HCT116 (cell line): ENCODE data around the gene GORAB. TPM values are rescaled to one million over a fixed set of nuclear protein-coding genes. Genes with fewer than 3 reads are reported as not detected.

Source experiments
- ATAC-seq: fragments of 200-7000 bp; cut with Tn5 transposase; 2 replicates; pipeline ENCODE4 v1.9.1; 2020; ENCODE audit warnings: mild to moderate bottlenecking, moderate library complexity
- BruUV-seq: library from RNA; stranded (reverse); fragments of 400-500 nt; replicated peaks from 2 replicates; lab custom pipeline; 2021; lab: Mats Ljungman, UMichigan
- CTCF ChIA-PET: fragments of 300-600 bp; sonication (Branson Sonifier 250); formaldehyde crosslinking; loops from one replicate; lab custom pipeline; 2021; ENCODE audit warnings: antibody characterized with exemption; lab: Charles Lee
- POLR2A ChIA-PET: fragments of 300-600, 350-600 bp; sonication (Branson Sonifier 250); formaldehyde crosslinking; loops from one replicate; lab custom pipeline; 2021; ENCODE audit warnings: antibody characterized with exemption; lab: Charles Lee
- RAD21 ChIA-PET, 2 experiments: fragments of 300-600 bp; sonication (Branson Sonifier 250); formaldehyde crosslinking; loops; one replicate each; lab custom pipeline; 2023; ENCODE audit warnings: low total read pairs in 2 of 2; ENCODE audit not compliant: uncharacterized antibody in 2 of 2, unreplicated experiment in 2 of 2, low non-redundant PET in 1 of 2; lab: Charles Lee
- DNase-seq: peaks from one replicate; pipeline ENCODE4 v3.0.0-alpha.2; 2010; ENCODE audit warnings: low read depth, low spot score
- H2AFZ ChIP-seq: fragments of 200-600 bp; shearing (Covaris generic), sonication (generic); 2 replicates; pipeline ENCODE4 v1.6.1; 2017; ENCODE audit warnings: low read depth, mixed run types, mixed read lengths, antibody characterized with exemption, low read length; ENCODE audit not compliant: poor library complexity, severe bottlenecking
- H3K27ac ChIP-seq: 2 replicates; pipeline ENCODE4 v1.5.1; 2012; ENCODE audit warnings: low read depth, low read length
- H3K27me3 ChIP-seq: fragments of 200-600 bp; sonication (generic); 2 replicates; pipeline ENCODE4 v1.6.1; 2016; ENCODE audit warnings: mixed run types, low read length, mixed read lengths; ENCODE audit not compliant: insufficient read depth
- H3K36me3 ChIP-seq, 2 experiments: fragments of 200-500 bp in 1 of 2; fragments of 200-600 bp in 1 of 2; sonication (Bioruptor generic) in 1 of 2; sonication (generic) in 1 of 2; 2 replicates each; pipeline versions ENCODE4 v1.5.1 to v1.6.1; 2014 to 2016; ENCODE audit warnings: low read length in 2 of 2, inconsistent platforms in 1 of 2, mixed read lengths in 1 of 2, mixed run types in 1 of 2; ENCODE audit not compliant: insufficient read depth in 2 of 2, control insufficient read depth in 1 of 2
- H3K4me1 ChIP-seq, 2 experiments: fragments of 200-600 bp in 1 of 2; sonication (generic) in 1 of 2; 2 replicates each; pipeline versions ENCODE4 v1.5.1 to v1.6.1; 2012 to 2017; ENCODE audit warnings: low read length in 2 of 2, inconsistent platforms in 1 of 2, mild to moderate bottlenecking in 1 of 2, mixed read lengths in 1 of 2, mixed run types in 1 of 2, moderate library complexity in 1 of 2; ENCODE audit not compliant: insufficient read depth in 2 of 2, control insufficient read depth in 1 of 2
- H3K4me2 ChIP-seq: fragments of 200-600 bp; sonication (generic); 2 replicates; pipeline ENCODE4 v1.6.1; 2017; ENCODE audit warnings: mixed run types, low read length, mixed read lengths
- H3K4me3 ChIP-seq, 2 experiments: fragments of 200-600 bp in 1 of 2; sonication (generic) in 1 of 2; replicated peaks in 1 of 2; 2 replicates each; pipeline ENCODE4 v1.5.1; 2011 to 2016; ENCODE audit warnings: low read length in 2 of 2, control low read depth in 1 of 2, low read depth in 1 of 2, mild to moderate bottlenecking in 1 of 2, mixed read lengths in 1 of 2, mixed run types in 1 of 2
- H3K79me2 ChIP-seq: fragments of 200-600 bp; sonication (generic); 2 replicates; pipeline ENCODE4 v1.6.1; 2017; ENCODE audit warnings: mild to moderate bottlenecking, mixed run types, low read length, moderate library complexity, mixed read lengths; ENCODE audit not compliant: insufficient read depth
- H3K9ac ChIP-seq: fragments of 200-600 bp; sonication (generic); 2 replicates; pipeline ENCODE4 v1.6.1; 2016; ENCODE audit warnings: low read length, mixed read lengths
- H3K9me2 ChIP-seq: fragments of 200-600 bp; sonication (generic), shearing (Covaris generic); 2 replicates; pipeline ENCODE4 v1.6.1; 2017; ENCODE audit warnings: mixed run types, mild to moderate bottlenecking, moderate library complexity; ENCODE audit not compliant: insufficient read depth
- H3K9me3 ChIP-seq, 2 experiments: fragments of 200-500 bp in 1 of 2; fragments of 200-600 bp in 1 of 2; sonication (Bioruptor generic) in 1 of 2; sonication (generic) in 1 of 2; 2 replicates each; pipeline ENCODE4 v1.6.1; 2014 to 2017; ENCODE audit warnings: low read length in 2 of 2, mixed read lengths in 2 of 2, inconsistent platforms in 1 of 2, low read depth in 1 of 2, mild to moderate bottlenecking in 1 of 2, mixed run types in 1 of 2, moderate library complexity in 1 of 2; ENCODE audit not compliant: control insufficient read depth in 1 of 2, insufficient read depth in 1 of 2
- H4K20me1 ChIP-seq: fragments of 200-600 bp; sonication (generic), shearing (Covaris generic); 2 replicates; pipeline ENCODE4 v1.6.1; 2017; ENCODE audit warnings: mixed run types, mild to moderate bottlenecking, moderate library complexity; ENCODE audit not compliant: insufficient read depth
- CEBPB ChIP-seq: IDR thresholded peaks from 2 replicates; pipeline ENCODE4 v1.6.1; 2012; ENCODE audit warnings: low read depth
- EGR1 ChIP-seq: IDR thresholded peaks from 2 replicates; pipeline ENCODE4 v1.6.1; 2012; ENCODE audit warnings: low read depth
- ELF1 ChIP-seq: IDR thresholded peaks from 2 replicates; pipeline ENCODE4 v1.6.1; 2012; ENCODE audit warnings: low read depth, borderline replicate concordance
- EZH2 ChIP-seq: fragments of 200-600 bp; sonication (generic); IDR thresholded peaks from 2 replicates; pipeline ENCODE4 v1.6.1; 2017; ENCODE audit warnings: antibody characterized with exemption, mixed run types
- EZH2phosphoT487 ChIP-seq: fragments of 200-600 bp; IDR thresholded peaks from 2 replicates; pipeline ENCODE4 v1.6.1; 2018; ENCODE audit warnings: antibody characterized with exemption, borderline replicate concordance
- FOSL1 ChIP-seq: IDR thresholded peaks from 2 replicates; pipeline ENCODE4 v1.6.1; 2012; ENCODE audit warnings: low read depth
- JUND ChIP-seq: IDR thresholded peaks from 2 replicates; pipeline ENCODE4 v1.6.1; 2012
- POLR2A ChIP-seq: IDR thresholded peaks from 2 replicates; pipeline ENCODE4 v1.7.0; 2011; ENCODE audit warnings: borderline replicate concordance; ENCODE audit not compliant: insufficient read depth, insufficient read length; ENCODE audit errors: extremely low read depth
- POLR2AphosphoS5 ChIP-seq: IDR thresholded peaks from 2 replicates; pipeline ENCODE4 v1.6.1; 2011; ENCODE audit warnings: mild to moderate bottlenecking, low read depth, low read length, moderate library complexity
- RAD21 ChIP-seq: IDR thresholded peaks from 2 replicates; pipeline ENCODE4 v1.6.1; 2012; ENCODE audit warnings: low read depth, mild to moderate bottlenecking
- SP1 ChIP-seq: IDR thresholded peaks from 2 replicates; pipeline ENCODE4 v1.6.1; 2012; ENCODE audit warnings: low read depth
- SRF ChIP-seq: IDR thresholded peaks from 2 replicates; pipeline ENCODE4 v1.6.1; 2012; ENCODE audit warnings: low read depth
- TCF7L2 ChIP-seq: IDR thresholded peaks from 2 replicates; pipeline ENCODE4 v1.7.0; 2011; ENCODE audit warnings: borderline replicate concordance, inconsistent platforms; ENCODE audit not compliant: insufficient read depth, insufficient read length; ENCODE audit errors: extremely low read depth
- YY1 ChIP-seq: IDR thresholded peaks from 2 replicates; pipeline ENCODE4 v1.6.1; 2011; ENCODE audit warnings: low read length, low read depth, moderate library complexity, mild to moderate bottlenecking; ENCODE audit not compliant: insufficient replicate concordance; ENCODE audit errors: extremely low read depth
- ZFX ChIP-seq: fragments of 450-650 bp; IDR thresholded peaks from 2 replicates; pipeline ENCODE4 v1.6.1; 2017
- ZNF274 ChIP-seq: fragments of 200-500 bp; sonication (Bioruptor generic); IDR thresholded peaks from 2 replicates; pipeline ENCODE4 v1.6.1; 2014; ENCODE audit warnings: mild to moderate bottlenecking, low read depth, low read length, inconsistent platforms
- intact Hi-C: fragments of 100-400 bp; cut with micrococcal nuclease; formaldehyde crosslinking; loops from 2 replicates; pipeline ENCODE4 v1.10.0; 2022
- total RNA-seq: library from RNA; stranded (reverse); gene quantifications from one replicate; pipeline ENCODE4 v1.2.1, GENCODE V29; 2021; ENCODE audit not compliant: unreplicated experiment
- TF ChIP-seq, protein P1 (sequence below): IDR thresholded peaks from 2 replicates; pipeline ENCODE4 v1.6.1; 2012
- TF ChIP-seq, protein P2 (sequence below), 3 experiments: fragments of 200-600 bp in 1 of 3; sonication (generic) in 1 of 3; IDR thresholded peaks in 2 of 3; conservative IDR thresholded peaks in 1 of 3; 2 replicates each; pipeline ENCODE4 v1.5.1; 2012 to 2017; ENCODE audit warnings: low read depth in 2 of 3, low read length in 2 of 3, antibody characterized with exemption in 1 of 3, borderline replicate concordance in 1 of 3, control low read depth in 1 of 3, mild to moderate bottlenecking in 1 of 3, mixed read lengths in 1 of 3, mixed run types in 1 of 3, moderate library complexity in 1 of 3; ENCODE audit not compliant: insufficient read depth in 1 of 3
- TF ChIP-seq, protein P3 (sequence below): IDR thresholded peaks from 2 replicates; pipeline ENCODE4 v1.6.1; 2011; ENCODE audit warnings: mild to moderate bottlenecking, low read length, moderate library complexity; ENCODE audit not compliant: insufficient replicate concordance; ENCODE audit errors: extremely low read depth
- TF ChIP-seq, protein P4 (sequence below): IDR thresholded peaks from 2 replicates; pipeline ENCODE4 v1.6.1; 2012; ENCODE audit warnings: low read depth

Gene GORAB
- total RNA-seq, 1 experiment from 2014 or later = 7.5 TPM

DNA sequence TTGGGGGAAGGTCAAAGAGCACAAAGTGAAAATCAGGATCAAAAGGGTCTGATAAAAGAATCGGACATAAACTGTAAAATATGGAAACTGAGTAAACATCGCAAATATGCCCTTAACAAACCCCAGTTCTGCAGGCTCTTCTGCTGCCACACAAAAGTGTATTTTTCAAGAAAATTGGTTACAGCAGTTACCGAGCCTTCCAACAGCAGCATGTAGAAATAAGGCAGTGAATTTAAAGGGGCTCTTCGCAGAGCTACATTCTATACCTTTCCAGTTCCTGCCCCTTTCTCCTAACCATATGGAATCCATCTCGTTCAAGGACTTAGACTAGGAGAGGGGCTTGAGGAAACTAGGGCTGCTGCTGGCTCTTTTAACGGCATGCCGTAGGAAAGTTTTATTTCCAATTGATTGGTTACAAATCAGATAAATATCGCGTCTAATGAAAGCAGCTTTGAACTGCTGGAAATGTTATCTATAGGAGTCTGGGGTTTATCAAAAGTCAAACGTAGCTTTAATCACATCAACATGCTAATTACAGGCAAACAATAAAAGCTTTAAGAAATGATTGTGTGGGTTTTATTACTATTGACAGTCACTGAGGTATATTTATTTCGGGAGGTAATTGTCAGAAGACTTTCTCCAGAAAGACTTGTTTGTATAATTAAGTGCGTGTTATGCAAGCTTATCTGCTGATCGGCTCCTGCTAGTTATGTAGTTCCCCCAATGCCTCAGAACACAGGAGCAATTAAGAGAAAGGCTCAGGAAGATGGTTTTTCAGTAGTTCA lies 59.1 kb downstream of the GORAB start:
- CTCF ChIA-PET = no interaction called here
- H3K27me3 ChIP-seq = no peaks in the 10 kb centered on the region
- H3K27ac ChIP-seq = no peak overlapping the region
- H3K9me3 ChIP-seq = no peaks in the 10 kb centered on the region
- no TSS peak for BruUV-seq
- RAD21 ChIA-PET = no interaction called here
- DNase-seq = no peak
- POLR2A ChIA-PET = no interaction called here
- ATAC-seq = no peak
- no peaks in the 10 kb centered on the region for H3K9me2 ChIP-seq
- no peaks in the 10 kb centered on the region for H3K36me3 ChIP-seq
- no peaks in the 10 kb centered on the region for H3K79me2 ChIP-seq
- no peak overlapping the region for H3K4me2 ChIP-seq
- intact Hi-C loops = no loop called here
- H2AFZ ChIP-seq = no peak overlapping the region
- no peak overlapping the region for H3K4me3 ChIP-seq
- H4K20me1 ChIP-seq = no peaks in the 10 kb centered on the region
- H3K4me1 ChIP-seq = no peaks in the 10 kb centered on the region
- TF ChIP-seq JUND = no peak
- TF ChIP-seq POLR2A = no peak
- TF ChIP-seq, protein P1, sequence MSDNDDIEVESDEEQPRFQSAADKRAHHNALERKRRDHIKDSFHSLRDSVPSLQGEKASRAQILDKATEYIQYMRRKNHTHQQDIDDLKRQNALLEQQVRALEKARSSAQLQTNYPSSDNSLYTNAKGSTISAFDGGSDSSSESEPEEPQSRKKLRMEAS = no peak
- TF ChIP-seq SRF = no peak
- TF ChIP-seq ZFX = no peak
- TF ChIP-seq EZH2 = no peak
- TF ChIP-seq ZNF274 = no peak
- TF ChIP-seq TCF7L2 = no peak
- TF ChIP-seq POLR2AphosphoS5 = no peak
- TF ChIP-seq, protein P2, sequence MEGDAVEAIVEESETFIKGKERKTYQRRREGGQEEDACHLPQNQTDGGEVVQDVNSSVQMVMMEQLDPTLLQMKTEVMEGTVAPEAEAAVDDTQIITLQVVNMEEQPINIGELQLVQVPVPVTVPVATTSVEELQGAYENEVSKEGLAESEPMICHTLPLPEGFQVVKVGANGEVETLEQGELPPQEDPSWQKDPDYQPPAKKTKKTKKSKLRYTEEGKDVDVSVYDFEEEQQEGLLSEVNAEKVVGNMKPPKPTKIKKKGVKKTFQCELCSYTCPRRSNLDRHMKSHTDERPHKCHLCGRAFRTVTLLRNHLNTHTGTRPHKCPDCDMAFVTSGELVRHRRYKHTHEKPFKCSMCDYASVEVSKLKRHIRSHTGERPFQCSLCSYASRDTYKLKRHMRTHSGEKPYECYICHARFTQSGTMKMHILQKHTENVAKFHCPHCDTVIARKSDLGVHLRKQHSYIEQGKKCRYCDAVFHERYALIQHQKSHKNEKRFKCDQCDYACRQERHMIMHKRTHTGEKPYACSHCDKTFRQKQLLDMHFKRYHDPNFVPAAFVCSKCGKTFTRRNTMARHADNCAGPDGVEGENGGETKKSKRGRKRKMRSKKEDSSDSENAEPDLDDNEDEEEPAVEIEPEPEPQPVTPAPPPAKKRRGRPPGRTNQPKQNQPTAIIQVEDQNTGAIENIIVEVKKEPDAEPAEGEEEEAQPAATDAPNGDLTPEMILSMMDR (IDR thresholded peaks at IDR 0.05 in 2 of 3, conservative IDR thresholded peaks at IDR 0.05 in 1 of 3; ENCODE audit: borderline replicate concordance in 1 of 3, insufficient read depth in 1 of 3, low read depth in 2 of 3, low read length in 2 of 3) = no peak
- no peak for TF ChIP-seq FOSL1
- TF ChIP-seq SP1 = no peak
- TF ChIP-seq CEBPB = no peak
- TF ChIP-seq YY1 = no peak
- TF ChIP-seq, protein P3, sequence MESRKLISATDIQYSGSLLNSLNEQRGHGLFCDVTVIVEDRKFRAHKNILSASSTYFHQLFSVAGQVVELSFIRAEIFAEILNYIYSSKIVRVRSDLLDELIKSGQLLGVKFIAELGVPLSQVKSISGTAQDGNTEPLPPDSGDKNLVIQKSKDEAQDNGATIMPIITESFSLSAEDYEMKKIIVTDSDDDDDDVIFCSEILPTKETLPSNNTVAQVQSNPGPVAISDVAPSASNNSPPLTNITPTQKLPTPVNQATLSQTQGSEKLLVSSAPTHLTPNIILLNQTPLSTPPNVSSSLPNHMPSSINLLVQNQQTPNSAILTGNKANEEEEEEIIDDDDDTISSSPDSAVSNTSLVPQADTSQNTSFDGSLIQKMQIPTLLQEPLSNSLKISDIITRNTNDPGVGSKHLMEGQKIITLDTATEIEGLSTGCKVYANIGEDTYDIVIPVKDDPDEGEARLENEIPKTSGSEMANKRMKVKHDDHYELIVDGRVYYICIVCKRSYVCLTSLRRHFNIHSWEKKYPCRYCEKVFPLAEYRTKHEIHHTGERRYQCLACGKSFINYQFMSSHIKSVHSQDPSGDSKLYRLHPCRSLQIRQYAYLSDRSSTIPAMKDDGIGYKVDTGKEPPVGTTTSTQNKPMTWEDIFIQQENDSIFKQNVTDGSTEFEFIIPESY = no peak
- no peak for TF ChIP-seq EZH2phosphoT487
- TF ChIP-seq, protein P4, sequence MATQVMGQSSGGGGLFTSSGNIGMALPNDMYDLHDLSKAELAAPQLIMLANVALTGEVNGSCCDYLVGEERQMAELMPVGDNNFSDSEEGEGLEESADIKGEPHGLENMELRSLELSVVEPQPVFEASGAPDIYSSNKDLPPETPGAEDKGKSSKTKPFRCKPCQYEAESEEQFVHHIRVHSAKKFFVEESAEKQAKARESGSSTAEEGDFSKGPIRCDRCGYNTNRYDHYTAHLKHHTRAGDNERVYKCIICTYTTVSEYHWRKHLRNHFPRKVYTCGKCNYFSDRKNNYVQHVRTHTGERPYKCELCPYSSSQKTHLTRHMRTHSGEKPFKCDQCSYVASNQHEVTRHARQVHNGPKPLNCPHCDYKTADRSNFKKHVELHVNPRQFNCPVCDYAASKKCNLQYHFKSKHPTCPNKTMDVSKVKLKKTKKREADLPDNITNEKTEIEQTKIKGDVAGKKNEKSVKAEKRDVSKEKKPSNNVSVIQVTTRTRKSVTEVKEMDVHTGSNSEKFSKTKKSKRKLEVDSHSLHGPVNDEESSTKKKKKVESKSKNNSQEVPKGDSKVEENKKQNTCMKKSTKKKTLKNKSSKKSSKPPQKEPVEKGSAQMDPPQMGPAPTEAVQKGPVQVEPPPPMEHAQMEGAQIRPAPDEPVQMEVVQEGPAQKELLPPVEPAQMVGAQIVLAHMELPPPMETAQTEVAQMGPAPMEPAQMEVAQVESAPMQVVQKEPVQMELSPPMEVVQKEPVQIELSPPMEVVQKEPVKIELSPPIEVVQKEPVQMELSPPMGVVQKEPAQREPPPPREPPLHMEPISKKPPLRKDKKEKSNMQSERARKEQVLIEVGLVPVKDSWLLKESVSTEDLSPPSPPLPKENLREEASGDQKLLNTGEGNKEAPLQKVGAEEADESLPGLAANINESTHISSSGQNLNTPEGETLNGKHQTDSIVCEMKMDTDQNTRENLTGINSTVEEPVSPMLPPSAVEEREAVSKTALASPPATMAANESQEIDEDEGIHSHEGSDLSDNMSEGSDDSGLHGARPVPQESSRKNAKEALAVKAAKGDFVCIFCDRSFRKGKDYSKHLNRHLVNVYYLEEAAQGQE = no peak
- no peak for TF ChIP-seq EGR1
- TF ChIP-seq ELF1 = no peak
- no peak for TF ChIP-seq RAD21
- H3K9ac ChIP-seq = no peak overlapping the region
